GM18870 (cell line): ENCODE measurements around the gene ZFAND3.

Experiments
- ATAC-seq: cut with Tn5 transposase; IDR thresholded peaks from one replicate; pipeline ENCODE4 v1.9.1; 2021; ENCODE audit warnings: moderate library complexity; ENCODE audit not compliant: unreplicated experiment

ZFAND3 gene

DNA sequence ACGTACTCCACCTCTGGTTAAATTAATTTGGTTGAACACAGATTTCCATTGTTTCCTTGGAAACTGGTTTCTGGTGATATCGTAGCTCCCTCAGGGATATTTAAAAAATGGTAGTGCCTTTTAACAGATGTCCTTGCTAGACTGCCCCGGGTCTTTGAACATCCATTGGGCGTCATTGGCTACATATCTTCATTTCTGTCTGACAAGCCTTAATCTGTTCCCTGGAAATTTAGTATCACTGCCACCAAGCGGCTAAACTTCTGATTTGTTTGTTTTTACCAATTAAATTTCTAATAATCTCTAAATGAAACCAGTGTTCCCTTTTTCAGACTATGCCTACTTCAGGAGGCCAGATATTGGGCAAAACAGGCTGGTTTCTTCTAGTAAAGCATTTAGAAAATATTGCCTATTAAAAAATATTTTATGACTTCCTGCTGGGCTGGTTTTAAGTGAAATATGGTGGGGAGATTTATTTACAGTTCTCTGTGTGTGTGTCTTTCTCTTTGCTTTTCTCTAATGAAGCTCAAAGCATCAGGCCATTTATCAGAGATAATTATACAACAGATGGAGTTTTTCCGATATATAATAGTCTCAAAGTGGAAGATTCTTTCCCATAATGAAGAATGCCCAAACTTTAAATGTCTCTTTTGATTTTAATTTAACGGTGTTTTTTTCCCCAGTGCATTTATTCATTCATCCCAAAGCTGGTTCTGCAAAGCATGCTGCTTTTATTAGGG lies 249.5 kb downstream of the ZFAND3 start:
- ATAC-seq, result no peak

- no peak for ATAC-seq
Observed at GRCh38 chr6:38077488-38078030, 258.0 kb downstream of the ZFAND3 start.

- no peak for ATAC-seq
Observed at GRCh38 chr6:38078671-38079070, 259.1 kb downstream of the ZFAND3 start.

- ATAC-seq, result no peak
Observed at GRCh38 chr6:38079107-38079506, 259.6 kb downstream of the ZFAND3 start.

DNA sequence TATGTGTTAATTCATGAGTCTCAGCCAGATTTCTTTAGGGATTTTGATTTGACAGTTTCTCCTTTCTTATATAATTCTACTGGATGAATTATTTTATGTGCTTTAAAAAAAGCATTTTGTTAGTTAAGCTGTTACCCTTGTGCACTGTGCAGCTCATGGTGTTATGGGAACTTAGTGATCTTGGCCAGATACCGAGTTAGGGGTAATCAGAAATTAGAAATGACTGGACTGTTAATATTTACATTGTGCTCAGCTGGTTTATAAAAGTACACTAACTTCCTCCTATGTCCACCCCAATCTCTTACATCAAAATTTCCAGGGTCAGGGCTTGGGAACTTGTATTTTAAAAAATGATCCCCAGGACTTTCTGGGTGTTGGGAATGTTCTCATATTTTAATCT lies 260.0 kb downstream of the ZFAND3 start:
- ATAC-seq, result no peak

DNA sequence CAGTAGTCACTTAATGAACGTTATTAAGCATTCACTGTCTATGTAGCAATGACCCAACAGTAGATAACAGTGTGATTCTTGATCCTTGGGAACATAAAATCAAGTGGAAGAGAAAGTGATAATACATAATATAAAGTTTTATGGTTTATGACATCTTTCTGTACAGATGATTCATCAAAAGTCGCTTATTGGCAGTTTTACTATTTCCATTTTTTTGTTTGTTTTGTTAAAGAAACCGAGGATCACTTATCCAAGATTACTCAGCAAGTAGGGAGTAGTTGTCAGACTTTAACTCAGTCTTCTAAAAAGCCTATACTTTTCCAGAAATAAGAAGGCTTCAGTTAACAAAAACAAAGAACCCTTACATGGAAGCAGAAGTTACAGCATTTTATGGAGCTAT lies 260.8 kb downstream of the ZFAND3 start:
- ATAC-seq, result no peak

DNA sequence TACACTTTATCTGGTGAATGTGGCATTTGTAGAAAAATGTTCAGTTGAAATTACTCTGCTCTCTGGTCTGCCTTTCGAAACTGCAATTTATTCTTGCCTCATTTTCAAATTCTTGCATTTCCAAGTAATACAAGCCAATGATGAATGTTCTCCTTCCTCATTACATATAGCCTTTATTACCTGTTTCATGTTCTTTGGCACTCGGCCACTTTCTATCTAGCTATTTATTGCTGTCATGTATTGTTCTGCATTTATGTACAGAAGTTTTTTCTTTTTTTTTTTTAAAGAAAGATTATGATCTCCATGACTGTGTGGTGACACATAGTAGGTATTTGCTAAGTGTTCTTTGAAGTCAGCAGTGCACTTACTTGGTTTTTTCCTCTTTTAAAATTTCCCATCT lies 261.4 kb downstream of the ZFAND3 start:
- ATAC-seq, result no peak

GRCh38 chr6:38085031-38085430 lies 265.5 kb downstream of the ZFAND3 start:
- ATAC-seq, result no peak

DNA sequence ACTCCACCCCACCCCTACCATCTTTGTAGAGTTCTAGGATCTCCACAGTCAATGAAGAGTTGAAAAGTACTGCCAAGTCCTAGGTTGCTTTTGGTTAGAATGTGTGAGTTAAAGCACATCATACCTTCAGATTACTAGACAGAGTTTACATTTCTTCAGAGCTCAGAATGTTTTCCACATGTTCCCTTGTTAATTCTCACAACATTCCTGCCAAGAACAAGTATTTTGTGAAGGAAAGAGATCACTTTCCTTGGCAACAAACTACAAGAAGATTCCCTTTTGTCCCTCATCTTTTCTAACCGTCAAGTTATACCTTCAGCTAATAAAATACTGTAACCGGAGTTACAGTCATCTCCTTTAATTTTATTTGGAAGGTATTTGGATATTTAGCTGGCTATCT lies 266.8 kb downstream of the ZFAND3 start:
- no peak for ATAC-seq

DNA sequence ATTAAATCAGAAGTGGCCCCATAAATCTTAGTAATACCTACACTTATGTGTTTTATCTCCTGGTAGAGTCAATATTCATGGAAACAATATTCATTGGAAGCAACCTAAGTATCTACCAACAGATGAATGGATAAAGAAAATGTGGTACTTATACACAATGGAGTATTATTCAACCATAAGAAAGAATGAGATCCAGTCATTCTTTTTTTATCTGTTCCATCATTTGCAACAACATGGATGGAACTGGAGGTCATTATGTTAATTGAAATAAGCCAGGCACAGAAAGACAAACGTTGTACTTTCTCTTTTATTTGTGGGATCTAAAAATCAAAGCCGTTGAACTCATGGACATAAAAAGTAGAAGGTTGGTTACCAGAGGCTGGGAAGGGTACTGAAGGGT lies 268.5 kb downstream of the ZFAND3 start:
- ATAC-seq, result no peak

DNA sequence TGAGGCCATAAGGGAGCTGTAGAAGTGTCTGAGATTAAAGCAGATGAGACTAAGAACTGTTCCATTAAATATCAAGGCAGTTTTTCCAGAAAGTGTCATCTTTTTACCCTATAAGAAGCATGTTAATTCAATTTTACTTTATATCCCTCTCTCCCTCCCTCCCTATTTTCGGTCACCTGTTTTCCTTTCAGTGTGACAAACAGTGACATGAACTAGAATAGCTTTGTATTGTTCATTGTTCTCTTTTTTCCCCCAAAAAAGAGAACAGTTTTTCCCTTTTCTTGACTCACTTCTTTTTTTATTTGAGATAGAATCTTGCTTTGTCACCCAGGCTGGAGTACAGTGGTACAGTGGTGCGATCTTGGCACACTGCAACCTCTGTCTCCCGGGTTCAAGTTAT lies 269.3 kb downstream of the ZFAND3 start:
- ATAC-seq, result no peak

- no peak for ATAC-seq
Observed at GRCh38 chr6:38091613-38092012, 272.1 kb downstream of the ZFAND3 start.

- no peak for ATAC-seq
Observed at GRCh38 chr6:38092465-38092864, 272.9 kb downstream of the ZFAND3 start.

DNA sequence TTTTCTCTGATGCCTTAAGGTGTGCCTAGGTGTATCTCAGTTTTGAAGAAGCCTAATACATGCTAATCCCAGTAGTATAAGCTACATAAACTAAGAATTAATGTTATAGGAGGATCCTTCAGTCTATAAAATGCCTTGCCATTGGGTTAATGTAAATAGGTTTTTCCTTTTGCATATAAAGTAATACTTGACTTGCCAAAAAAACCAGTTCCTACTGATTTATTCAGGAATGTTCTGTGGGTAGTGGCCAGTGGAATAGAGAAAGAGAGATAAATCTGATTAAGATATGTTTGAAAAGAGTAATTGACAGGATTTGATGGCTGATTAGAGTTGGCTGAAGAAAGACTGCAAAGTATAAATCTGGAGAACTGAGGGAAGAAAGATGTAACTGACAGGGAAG lies 273.4 kb downstream of the ZFAND3 start:
- ATAC-seq, result no peak

- no peak for ATAC-seq
Observed at GRCh38 chr6:38095054-38095453, 275.5 kb downstream of the ZFAND3 start.

GRCh38 chr6:38099221-38099620 lies 279.7 kb downstream of the ZFAND3 start:
- ATAC-seq, result no peak

- ATAC-seq, result peak; percentile 61
Observed at GRCh38 chr6:38100380-38100779, 280.9 kb downstream of the ZFAND3 start.

DNA sequence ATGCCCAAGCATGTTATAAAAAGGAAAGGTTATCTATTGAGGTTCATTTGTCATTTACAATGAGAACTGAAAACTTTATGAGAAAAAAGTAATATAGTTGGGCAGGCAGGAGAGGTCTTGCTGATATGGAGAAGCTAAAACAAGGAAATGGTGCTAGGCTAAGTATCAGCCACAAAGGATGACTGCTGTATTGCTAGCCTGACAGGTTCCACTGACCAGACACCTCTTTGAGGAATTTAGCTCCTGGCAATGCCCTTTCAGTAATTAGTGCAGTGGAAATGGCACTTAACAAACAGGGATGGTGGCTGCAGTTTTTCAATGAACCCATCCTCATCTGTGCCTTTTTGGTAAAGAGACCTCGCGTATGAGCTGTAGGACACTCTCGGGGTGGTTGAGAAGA lies 284.4 kb downstream of the ZFAND3 start:
- no peak for ATAC-seq

DNA sequence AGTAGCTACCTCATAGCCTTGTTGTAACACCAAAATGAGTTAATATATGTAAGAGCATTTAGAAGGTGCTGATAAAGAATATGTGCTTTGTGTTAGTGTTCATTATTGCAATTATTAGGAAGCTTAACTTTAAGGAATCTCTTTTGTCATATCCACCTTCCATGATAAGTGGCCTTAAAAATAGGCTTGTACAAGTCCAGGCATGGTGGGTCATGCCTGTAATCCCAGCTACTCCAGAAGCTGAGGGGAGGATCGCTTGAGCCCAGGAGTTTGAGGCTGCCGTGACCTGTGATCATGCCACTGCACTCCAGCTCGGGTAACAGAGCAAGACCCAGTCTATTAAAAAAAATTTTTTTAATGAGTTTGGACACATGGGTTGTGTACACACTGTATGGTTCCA lies 285.5 kb downstream of the ZFAND3 start:
- no peak for ATAC-seq

- ATAC-seq, result no peak
Observed at GRCh38 chr6:38107073-38107472, 287.5 kb downstream of the ZFAND3 start.

- no peak for ATAC-seq
Observed at GRCh38 chr6:38110481-38110971, 291.0 kb downstream of the ZFAND3 start.

GRCh38 chr6:38112181-38112580 lies 292.7 kb downstream of the ZFAND3 start:
- no peak for ATAC-seq
